HG03064 (cell line): ENCODE data around the gene SELP.

ENCODE experiments used
- ATAC-seq: cut with Tn5 transposase; IDR thresholded peaks from one replicate; pipeline ENCODE4 v1.9.1; 2021; ENCODE audit warnings: low read depth; ENCODE audit not compliant: unreplicated experiment

Gene SELP

DNA sequence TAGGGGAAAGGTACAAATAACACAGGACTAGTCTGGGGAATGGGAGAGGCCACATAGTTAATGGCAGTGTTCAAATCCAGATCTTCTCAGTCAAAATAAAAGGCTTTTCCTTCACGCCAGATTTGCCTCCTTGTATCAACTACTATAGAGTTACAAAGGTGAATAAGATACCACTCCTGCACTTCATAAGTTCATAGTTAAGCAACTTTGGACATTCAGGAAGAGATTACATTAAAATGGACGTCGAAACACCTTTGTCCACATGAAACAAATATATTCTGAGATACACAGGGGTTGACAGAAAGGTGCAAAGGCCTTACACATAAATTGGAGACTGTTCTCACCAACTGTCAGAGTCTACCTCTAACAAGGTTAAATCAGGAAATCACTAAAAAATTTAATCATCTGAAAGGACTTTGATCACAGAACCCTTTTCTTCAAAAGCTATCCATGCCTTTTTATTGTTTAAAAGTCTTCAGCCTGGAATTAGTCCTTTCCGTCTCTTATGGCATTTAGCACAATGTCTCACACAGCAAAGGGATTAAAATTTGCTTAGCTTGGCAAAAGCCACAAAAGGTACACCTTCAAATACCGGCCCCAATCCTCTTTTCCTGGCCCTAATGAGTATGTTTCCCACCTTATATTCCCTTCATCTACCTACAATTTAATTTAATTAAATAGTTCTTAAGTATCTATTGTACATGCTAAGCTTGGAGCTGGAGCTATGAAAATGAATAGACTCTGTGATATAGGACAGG is 51.8 kb downstream of the SELP start:
- ATAC-seq, result no peak

GRCh38 chr1:169576935-169577331 is 53.0 kb downstream of the SELP start:
- ATAC-seq, result no peak

GRCh38 chr1:169576241-169576934 is 53.5 kb downstream of the SELP start:
- ATAC-seq, result no peak

GRCh38 chr1:169574336-169574735 is 55.6 kb downstream of the SELP start:
- ATAC-seq, result no peak

- ATAC-seq, result no peak
Measured at GRCh38 chr1:169572187-169572586, 57.7 kb downstream of the SELP start.

- ATAC-seq, result no peak
Measured at GRCh38 chr1:169571450-169571849, 58.5 kb downstream of the SELP start.

DNA sequence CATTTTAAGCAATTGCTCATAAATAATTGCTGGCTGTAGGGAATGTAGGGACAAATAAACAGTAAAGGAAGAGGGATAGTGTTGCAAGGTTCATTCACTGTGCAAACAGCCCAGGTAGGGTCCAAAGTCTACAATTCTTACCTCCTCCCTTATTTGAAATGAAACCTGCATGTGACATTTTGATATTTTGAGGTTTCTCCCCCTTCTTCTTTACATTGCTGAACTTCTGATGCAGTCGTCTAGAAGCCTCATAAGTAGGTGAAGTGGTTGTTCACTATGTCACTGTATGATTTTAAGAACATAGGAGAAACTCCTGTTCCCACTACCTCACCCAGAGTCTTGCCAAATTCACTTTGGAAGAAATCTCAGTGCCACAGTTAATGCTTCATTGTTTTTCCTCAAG is 59.8 kb downstream of the SELP start:
- no peak for ATAC-seq

GRCh38 chr1:169568497-169568896 is 61.4 kb downstream of the SELP start:
- no peak for ATAC-seq

DNA sequence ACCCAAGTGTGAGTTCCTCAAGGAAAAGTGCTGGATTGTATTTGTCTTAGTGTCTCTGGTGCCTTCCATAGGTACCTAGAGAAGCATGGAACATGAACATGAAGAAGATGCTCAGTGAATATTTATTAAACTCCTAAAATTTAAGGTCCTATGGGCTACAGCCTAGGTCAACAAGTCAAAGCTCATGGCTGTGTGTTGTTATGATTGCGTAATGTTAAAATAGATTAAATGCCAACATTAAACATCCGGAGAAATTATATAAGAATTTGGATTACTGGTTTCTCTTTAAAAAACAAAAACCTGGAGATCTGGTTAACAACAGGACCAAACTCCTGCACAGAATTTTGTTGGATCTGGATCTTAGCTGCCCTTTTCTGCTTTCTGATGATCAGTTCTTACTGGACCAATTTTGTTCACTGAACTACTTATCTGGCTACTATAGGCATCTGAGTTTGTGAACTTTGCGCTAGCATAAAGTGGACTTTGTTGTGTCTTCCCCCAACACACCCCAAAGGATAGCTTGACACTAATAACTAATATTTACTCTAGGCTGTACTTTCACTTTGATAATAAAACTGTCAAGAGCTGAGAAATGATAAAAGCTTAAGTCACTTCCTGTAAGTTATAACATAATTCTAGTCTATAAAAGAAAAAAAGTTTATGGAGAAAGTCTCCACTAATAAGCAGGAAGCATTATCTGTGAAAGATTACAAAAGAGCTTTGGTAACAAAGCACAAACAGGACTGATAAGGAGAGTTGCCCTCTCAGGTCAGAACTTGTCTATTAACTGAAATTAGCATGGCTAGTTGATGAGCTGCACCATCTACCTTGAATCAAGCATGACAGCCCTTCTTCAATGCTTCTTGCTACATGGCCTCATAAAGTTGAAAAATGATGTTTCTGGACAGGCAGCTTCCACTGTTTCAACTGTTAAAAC is 64.3 kb downstream of the SELP start:
- no peak for ATAC-seq

GRCh38 chr1:169563650-169564049 is 66.3 kb downstream of the SELP start:
- no peak for ATAC-seq

GRCh38 chr1:169563019-169563615 is 66.8 kb downstream of the SELP start:
- no peak for ATAC-seq

DNA sequence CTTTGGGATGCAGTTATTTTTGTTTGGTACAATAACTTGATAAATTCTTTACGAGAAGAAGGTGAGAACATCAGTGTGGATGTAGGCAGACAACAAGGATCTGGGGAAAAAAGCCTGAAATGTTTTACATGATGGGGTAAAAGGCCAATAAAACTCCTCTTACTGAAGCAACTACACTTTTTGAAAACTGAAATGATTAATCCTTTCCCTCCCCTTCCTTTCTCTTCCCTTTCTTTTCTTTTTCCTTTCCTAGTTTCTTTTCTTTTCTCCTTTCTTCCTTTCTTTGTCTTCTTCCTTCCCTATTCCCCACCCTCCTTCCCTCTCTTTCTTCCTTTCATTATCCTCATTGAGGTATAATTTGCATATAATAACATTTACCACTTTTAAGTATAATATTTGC is 68.2 kb downstream of the SELP start:
- ATAC-seq, result no peak

GRCh38 chr1:169557131-169557530 is 72.8 kb downstream of the SELP start:
- ATAC-seq, result no peak

GRCh38 chr1:169550294-169550693 is 79.6 kb downstream of the SELP start:
- no peak for ATAC-seq

GRCh38 chr1:169548282-169548681 is 81.6 kb downstream of the SELP start:
- no peak for ATAC-seq

DNA sequence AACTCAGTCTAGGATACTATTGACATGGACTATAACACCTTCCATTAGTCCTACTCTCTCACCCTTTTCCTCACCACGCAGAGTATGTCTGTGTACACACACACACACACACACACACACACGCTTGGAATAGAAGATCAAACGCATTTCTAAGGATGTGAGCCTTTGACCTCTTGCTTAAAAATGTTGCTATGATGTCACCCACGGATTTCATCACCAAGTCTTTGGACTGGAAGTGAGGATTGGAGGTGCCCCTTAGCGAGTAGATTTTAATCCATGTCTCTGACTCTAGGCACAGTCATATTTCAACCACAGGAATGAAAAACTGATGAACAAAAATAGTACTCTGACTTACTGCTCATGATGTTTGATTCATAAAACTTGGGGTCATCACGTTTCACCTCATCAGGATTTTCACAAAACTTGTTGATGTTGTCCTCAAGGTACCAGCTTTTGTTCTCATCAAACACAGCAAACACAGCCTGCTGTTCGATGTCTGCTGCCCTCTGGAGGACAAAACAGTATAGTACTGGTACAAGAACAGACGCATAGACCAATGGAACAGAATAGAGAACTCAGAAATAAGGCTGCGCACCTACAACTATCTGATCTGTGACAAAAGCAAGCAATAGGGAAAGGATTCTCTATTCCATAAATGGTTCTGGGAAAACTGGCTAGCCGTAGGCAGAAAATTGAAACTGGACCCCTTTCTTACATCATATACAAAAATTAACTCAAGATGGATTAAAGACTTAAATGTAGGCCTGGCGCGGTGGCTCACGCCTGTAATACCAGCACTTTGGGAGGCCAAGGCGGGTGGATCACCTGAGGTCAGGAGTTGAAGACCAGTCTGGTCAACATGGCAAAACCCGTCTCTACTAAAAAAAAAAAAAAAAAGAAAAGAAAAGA is 83.6 kb downstream of the SELP start:
- no peak for ATAC-seq

GRCh38 chr1:169545472-169545871 is 84.5 kb downstream of the SELP start:
- no peak for ATAC-seq

GRCh38 chr1:169538998-169539871 is 90.7 kb downstream of the SELP start:
- ATAC-seq, result no peak
